HepG2 (cell line): ENCODE results near the gene DAB2IP. TPM values are rescaled to one million over a fixed set of nuclear protein-coding genes. Genes with fewer than 3 reads are reported as not detected.

Source experiments
- ATAC-seq: fragments of 200-7000 bp; cut with Tn5 transposase; 3 replicates; pipeline ENCODE4 v1.9.1; 2020; ENCODE audit warnings: mild to moderate bottlenecking, moderate library complexity
- BruUV-seq: library from RNA; stranded (reverse); fragments of 400-500 nt; replicated peaks from 2 replicates; lab custom pipeline; 2021; lab: Mats Ljungman, UMichigan
- CTCF ChIA-PET: fragments of 300-600 bp; formaldehyde crosslinking; extraction: SDS; loops from one replicate; lab custom pipeline; 2021; ENCODE audit warnings: low total read pairs, inconsistent platforms, low intra/inter-chr PET ratio; lab: Yijun Ruan, JAX
- POLR2A ChIA-PET: fragments of 350-600 bp; sonication (Branson Sonifier 250); formaldehyde crosslinking; loops from one replicate; lab custom pipeline; 2020; ENCODE audit warnings: antibody characterized with exemption, inconsistent platforms; lab: Yijun Ruan, JAX
- DNase-seq: peaks from one replicate; pipeline ENCODE4 v3.0.0-alpha.2; 2015; ENCODE audit warnings: low spot score
- FAIRE-seq: peaks from 3 replicates; lab custom pipeline; 2011; peaks lifted over from hg19 to GRCh38; lab: Jason Lieb, UNC
- H2AFZ ChIP-seq: one replicate; pipeline ENCODE4 v1.6.1; 2011; ENCODE audit warnings: low read length, inconsistent platforms
- H3K27ac ChIP-seq: fragments of 300-600 bp; 3 replicates; pipeline ENCODE4 v1.8.0; 2011; ENCODE audit warnings: mixed run types, mild to moderate bottlenecking, mixed read lengths, low read length, inconsistent platforms; ENCODE audit not compliant: insufficient read depth; ENCODE audit errors: extremely low read length
- H3K27me3 ChIP-seq, 2 experiments: fragments of 200-600 bp in 1 of 2; 2 replicates in 1 of 2; 3 replicates in 1 of 2; pipeline versions ENCODE4 v1.6.0 to v1.8.0; 2011; ENCODE audit warnings: low read length in 2 of 2, mild to moderate bottlenecking in 2 of 2, moderate library complexity in 2 of 2, inconsistent platforms in 1 of 2; ENCODE audit not compliant: insufficient read depth in 2 of 2, control insufficient read depth in 1 of 2
- H3K36me3 ChIP-seq, 2 experiments: fragments of 200-600 bp in 1 of 2; replicated peaks in 1 of 2; 2 replicates in 1 of 2; 3 replicates in 1 of 2; pipeline versions ENCODE4 v1.5.1 to v1.8.0; 2011; ENCODE audit warnings: low read length in 2 of 2, inconsistent platforms in 1 of 2; ENCODE audit not compliant: insufficient read depth in 2 of 2, control insufficient read depth in 1 of 2
- H3K4me1 ChIP-seq: 2 replicates; pipeline ENCODE4 v1.5.1; 2012; ENCODE audit warnings: low read length, inconsistent platforms; ENCODE audit not compliant: insufficient read depth
- H3K4me2 ChIP-seq: 2 replicates; pipeline ENCODE4 v1.6.0; 2011; ENCODE audit warnings: low read depth, low read length, inconsistent platforms
- H3K4me3 ChIP-seq, 3 experiments: fragments of 200-600 bp in 1 of 3; sonication (generic), shearing (Covaris generic) in 1 of 3; replicated peaks in 1 of 3; 2 replicates each; pipeline ENCODE4 v1.5.1; 2011 to 2016; ENCODE audit warnings: low read length in 3 of 3, inconsistent platforms in 2 of 3, low read depth in 2 of 3, mild to moderate bottlenecking in 2 of 3, control low read depth in 1 of 3, mixed read lengths in 1 of 3; ENCODE audit not compliant: insufficient read depth in 1 of 3
- H3K79me2 ChIP-seq: one replicate; pipeline ENCODE4 v1.6.1; 2011; ENCODE audit warnings: low read length, inconsistent platforms; ENCODE audit not compliant: insufficient read depth
- H3K9ac ChIP-seq: 2 replicates; pipeline ENCODE4 v1.6.0; 2011; ENCODE audit warnings: mild to moderate bottlenecking, low read depth, low read length, inconsistent platforms; ENCODE audit not compliant: insufficient read depth
- H3K9me3 ChIP-seq: 2 replicates; pipeline ENCODE4 v1.5.1; 2012; ENCODE audit warnings: mild to moderate bottlenecking, low read length
- H4K20me1 ChIP-seq: 2 replicates; pipeline ENCODE4 v1.6.0; 2011; ENCODE audit warnings: inconsistent platforms, mild to moderate bottlenecking, low read length, moderate library complexity; ENCODE audit not compliant: insufficient read depth
- BCL3 ChIP-seq: sonication (generic); formaldehyde crosslinking; IDR thresholded peaks from 2 replicates; pipeline ENCODE4 v1.5.1; 2020; ENCODE audit warnings: mild to moderate bottlenecking, missing genetic modification reagents, moderate library complexity
- FOXM1 ChIP-seq: sonication (generic); formaldehyde crosslinking; IDR thresholded peaks from 2 replicates; pipeline ENCODE4 v1.5.0; 2020; ENCODE audit warnings: missing genetic modification reagents
- HES4 ChIP-seq: sonication (generic); formaldehyde crosslinking; IDR thresholded peaks from 2 replicates; pipeline ENCODE4 v1.9.0; 2021; ENCODE audit warnings: mild to moderate bottlenecking, missing genetic modification reagents, borderline replicate concordance
- NR2F1 ChIP-seq, 2 experiments: fragments of 450-650 bp in 1 of 2; formaldehyde crosslinking in 1 of 2; IDR thresholded peaks; 2 replicates each; pipeline versions ENCODE4 v1.5.0 to v1.6.1; 2016 to 2020; ENCODE audit warnings: mild to moderate bottlenecking in 1 of 2, missing compliant biosample characterization in 1 of 2, missing genetic modification reagents in 1 of 2, moderate library complexity in 1 of 2
- ZFAT ChIP-seq: sonication (generic); formaldehyde crosslinking; conservative IDR thresholded peaks from 2 replicates; pipeline ENCODE4 v1.8.1; 2023; ENCODE audit warnings: missing genetic modification reagents, inconsistent platforms
- ZNF12 ChIP-seq: sonication (generic); formaldehyde crosslinking; IDR thresholded peaks from 2 replicates; pipeline ENCODE4 v1.5.0; 2020; ENCODE audit warnings: missing genetic modification reagents
- WGBS: methylation state at CpG from one replicate; pipeline ENCODE4 v1.1.6; 2017; ENCODE audit warnings: low lambda C conversion rate; 5-methylcytosine and 5-hydroxymethylcytosine counted together
- in situ Hi-C: cut with HindIII; loops from 2 replicates; pipeline ENCODE4 v1.10.0; 2017; ENCODE audit warnings: low pct_unique_long_range_greater_than_20kb; ENCODE audit not compliant: extremely low pct_ligation_motif_present
- intact Hi-C: fragments of 100-400 bp; cut with micrococcal nuclease; formaldehyde crosslinking; loops from one replicate; pipeline ENCODE4 v1.10.0; 2022; ENCODE audit not compliant: unreplicated experiment
- polyA plus RNA-seq, 8 experiments: library from polyadenylated mRNA; depleted of rRNA in 3 of 8; stranded (reverse) in 7 of 8; unstranded in 1 of 8; fragments of >200 nt; fragmentation: Illumina TruSeq in 4 of 8; extraction: Trizol in 4 of 8; gene quantifications; 2 replicates each; pipeline versions ENCODE4 v1.2.1 to v1.2.3, GENCODE V29; 2011 to 2016; ENCODE audit warnings: low read depth in 4 of 8, missing spikeins in 1 of 8, mixed read lengths in 1 of 8; ENCODE audit not compliant: insufficient read depth in 1 of 8
- total RNA-seq, 5 experiments: library from RNA; depleted of rRNA; stranded (reverse); fragments of >200 nt; fragmentation: Illumina TruSeq; extraction: Trizol; gene quantifications; 2 replicates each; pipeline ENCODE4 v1.2.3, GENCODE V29; 2016; ENCODE audit warnings: low read depth in 1 of 5

Gene DAB2IP
- total and polyA plus RNA-seq, 2 of the 13 experiments (the other 11 are each of a cell fraction or from before 2014, with no cell fraction given): 25.3 to 37.9 TPM

- TF ChIP-seq NR2F1 (CRISPR knock-in tag; IDR thresholded peaks at IDR 0.05): no peak
- TF ChIP-seq, all 625 proteins: peak for 0
Observed at GRCh38 chr9:121694600-121694999, 43.2 kb downstream of the DAB2IP start (continued).

GRCh38 chr9:121696930-121697329 is 45.5 kb downstream of the DAB2IP start:
- Histone ChIP-seq H3K4me3 (no peak overlapping the region), H2AFZ (no peak overlapping the region), H3K27me3 (no peaks in the 10 kb centered on the region), H3K27ac (no peak overlapping the region), H3K4me1 (peaks cover 12% of the 10 kb centered on the region), H3K79me2 (no peaks in the 10 kb centered on the region), H3K9me3 (no peaks in the 10 kb centered on the region), H3K9ac (no peak overlapping the region), H4K20me1 (no peaks in the 10 kb centered on the region), H3K36me3 (no peaks in the 10 kb centered on the region), H3K4me2 (no peak overlapping the region)
- intact Hi-C loops (no loop called here), in situ Hi-C loops (no loop called here)
- no TSS peak for BruUV-seq
- POLR2A ChIA-PET: no interaction called here
- DNase-seq (no peak), ATAC-seq (no peak), FAIRE-seq (no peak)
- 22% methylated on average over 1 of the region's 1 CpG for WGBS
- TF ChIP-seq BCL3 (CRISPR knock-in tag): no peak
- no peak for TF ChIP-seq ZNF12 (CRISPR knock-in tag)
- TF ChIP-seq HES4 (CRISPR knock-in tag): no peak
- TF ChIP-seq FOXM1 (CRISPR knock-in tag): no peak
- no peak for TF ChIP-seq ZFAT
- CTCF ChIA-PET: no interaction called here
